Gastroesophageal sphincter (tissue), 4 donors: ENCODE data around the gene PNKD. TPM values are rescaled to one million over a fixed set of nuclear protein-coding genes. Genes with fewer than 3 reads are reported as not detected.

Experiments
- ATAC-seq: fragments of 150-250 bp; one replicate; pipeline ENCODE4 v1.9.1; 2016; ENCODE audit warnings: mild to moderate bottlenecking, moderate library complexity
- H3K27ac ChIP-seq, 4 donors: fragments of 200-600 bp; sonication (generic) in 3 of 4; 1 replicate in 3 of 4; 2 replicates in 1 of 4; pipeline ENCODE4 v1.5.1; 2016 to 2019
- H3K27me3 ChIP-seq: fragments of 200-600 bp; sonication (generic); one replicate; pipeline ENCODE4 v1.5.1; 2019
- H3K36me3 ChIP-seq, 2 donors: fragments of 200-600 bp; sonication (generic); one replicate each; pipeline ENCODE4 v1.5.1; 2019; ENCODE audit warnings: control low read depth in 1 of 2
- H3K4me1 ChIP-seq, 3 donors: fragments of 200-600 bp; sonication (generic); 1 replicate in 2 of 3; 2 replicates in 1 of 3; pipeline ENCODE4 v1.5.1; 2016 to 2019; ENCODE audit warnings: control low read depth in 2 of 3
- H3K4me3 ChIP-seq, 2 donors: fragments of 200-600 bp; sonication (generic); one replicate each; pipeline ENCODE4 v1.5.1; 2019; ENCODE audit warnings: mild to moderate bottlenecking in 1 of 2, moderate library complexity in 1 of 2
- H3K9me3 ChIP-seq, 3 donors: fragments of 200-600 bp; sonication (generic); one replicate each; pipeline ENCODE4 v1.5.1; 2017 to 2019; ENCODE audit warnings: control low read depth in 2 of 3
- CTCF ChIP-seq, 4 experiments: fragments of 200-600 bp in 2 of 4; fragments of 450-650 bp in 2 of 4; sonication (generic) in 1 of 4; IDR thresholded peaks; one replicate each; pipeline ENCODE4 v1.5.1; 2017 to 2019; ENCODE audit warnings: antibody characterized with exemption in 4 of 4, mild to moderate bottlenecking in 2 of 4, moderate library complexity in 2 of 4
- EP300 ChIP-seq: sonication (generic); formaldehyde crosslinking; IDR thresholded peaks from one replicate; pipeline ENCODE4 v1.6.1; 2017; ENCODE audit warnings: antibody characterized with exemption, mild to moderate bottlenecking
- POLR2A ChIP-seq, 2 donors: fragments of 450-650 bp; IDR thresholded peaks; one replicate each; pipeline ENCODE4 v1.6.1; 2017; ENCODE audit warnings: antibody characterized with exemption in 2 of 2, mild to moderate bottlenecking in 2 of 2, moderate library complexity in 1 of 2
- POLR2AphosphoS5 ChIP-seq: sonication (generic); formaldehyde crosslinking; IDR thresholded peaks from one replicate; pipeline ENCODE4 v1.6.1; 2017; ENCODE audit warnings: antibody characterized with exemption
- whole genome bisulfite sequencing, 2 donors: methylation state at CpG; one replicate each; pipeline ENCODE4 v1.1.5; 2018; ENCODE audit warnings: low coverage in 1 of 2; 5-methylcytosine and 5-hydroxymethylcytosine counted together
- total RNA-seq, 4 donors: library from RNA; depleted of rRNA; stranded (reverse); fragments of >200 nt; gene quantifications; one replicate each; pipeline ENCODE4 v1.1.0, GENCODE V29; 2016

Gene PNKD
- total RNA-seq, 4 donors from 2014 or later = 48.6 to 60.2 (median 56.9) TPM

- H3K9me3 ChIP-seq = no peaks in the 10 kb centered on the region
- no peaks in the 10 kb centered on the region for H3K27me3 ChIP-seq
- H3K36me3 ChIP-seq = no peaks in the 10 kb centered on the region
- H3K4me3 ChIP-seq = no peak overlapping the region
- ATAC-seq = no peak
- H3K27ac ChIP-seq = no peak overlapping the region
- TF ChIP-seq POLR2A (IDR thresholded peaks at IDR 0.05) = no peak
- TF ChIP-seq POLR2AphosphoS5 = no peak
- TF ChIP-seq CTCF (IDR thresholded peaks at IDR 0.05) = no peak
- TF ChIP-seq EP300 = no peak
- 74 to 100% methylated on average over 2 to 3 of the region's 4 CpGs for WGBS, 2 donors
- peaks cover 0 to 8% (median 0%) of the 10 kb centered on the region in 3 donors for H3K4me1 ChIP-seq
Measured at GRCh38 chr2:218360453-218360852, 90.1 kb downstream of the PNKD start.

- Histone ChIP-seq H3K9me3 (peaks cover 0 to 8% (median 0%) of the 10 kb centered on the region in 3 donors), H3K36me3 (no peaks in the 10 kb centered on the region), H3K27me3 (no peaks in the 10 kb centered on the region), H3K27ac (no peak overlapping the region), H3K4me3 (no peak overlapping the region), H3K4me1 (peaks cover 0 to 6% (median 0%) of the 10 kb centered on the region in 3 donors)
- WGBS, 2 donors = 75% methylated on average over 2 of the region's 8 CpGs; no CpG with 5 or more reads in 1 of the 2 donors
- TF ChIP-seq EP300 = no peak
- no peak for TF ChIP-seq CTCF (IDR thresholded peaks at IDR 0.05)
- TF ChIP-seq POLR2A (IDR thresholded peaks at IDR 0.05) = no peak
- no peak for TF ChIP-seq POLR2AphosphoS5
- no peak for ATAC-seq
Measured at GRCh38 chr2:218362606-218363005, 92.3 kb downstream of the PNKD start.

DNA sequence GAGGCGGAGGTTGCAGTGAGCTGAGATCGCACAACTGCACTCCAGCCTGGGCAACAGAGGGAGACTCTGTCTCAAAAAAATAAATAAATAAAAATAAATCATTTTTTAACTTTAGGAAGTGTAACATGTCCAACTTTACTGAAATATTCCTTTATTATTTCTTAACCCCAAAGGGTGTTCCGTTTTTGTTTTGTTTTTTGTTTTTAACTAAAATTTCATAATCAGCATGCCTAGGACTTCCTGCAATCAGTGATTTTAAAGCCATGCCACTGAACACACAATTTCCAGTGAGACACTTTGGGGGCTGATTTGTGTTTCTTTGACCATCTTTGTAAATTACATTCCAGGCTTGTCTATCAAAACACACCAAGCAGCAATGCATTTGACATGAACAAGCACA is 93.4 kb downstream of the PNKD start:
- Histone ChIP-seq H3K36me3 (no peaks in the 10 kb centered on the region), H3K9me3 (peaks cover 0 to 8% (median 0%) of the 10 kb centered on the region in 3 donors), H3K4me1 (peaks cover 0 to 16% (median 0%) of the 10 kb centered on the region in 3 donors), H3K4me3 (no peak overlapping the region), H3K27ac (no peak overlapping the region), H3K27me3 (no peaks in the 10 kb centered on the region)
- 81 to 83% methylated on average over 3 of the region's 3 CpGs for WGBS, 2 donors
- TF ChIP-seq POLR2A (IDR thresholded peaks at IDR 0.05) (no peak), CTCF (IDR thresholded peaks at IDR 0.05) (no peak), POLR2AphosphoS5 (no peak), EP300 (no peak)
- ATAC-seq = no peak

DNA sequence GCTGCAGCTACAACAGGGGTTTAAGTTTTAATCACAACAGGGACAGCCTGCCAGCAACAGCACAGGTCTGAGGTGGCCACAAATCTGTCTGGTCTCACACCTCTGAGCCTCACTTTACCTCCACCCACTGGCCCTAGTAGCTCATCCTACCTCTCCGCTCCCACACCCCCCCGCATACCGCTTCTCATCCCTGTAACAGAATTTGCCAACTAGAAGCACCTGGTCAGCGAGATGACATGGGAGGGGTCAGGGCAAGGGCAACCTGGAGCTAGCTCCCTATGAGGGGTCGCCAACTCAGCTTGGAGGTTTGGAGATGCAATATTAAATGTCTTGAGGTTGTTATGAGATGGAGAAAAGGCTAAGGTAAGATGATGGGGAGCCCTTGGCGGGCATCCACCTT is 93.9 kb downstream of the PNKD start:
- peaks cover 0 to 8% (median 0%) of the 10 kb centered on the region in 3 donors for H3K9me3 ChIP-seq
- peaks cover 0 to 20% (median 0%) of the 10 kb centered on the region in 3 donors for H3K4me1 ChIP-seq
- no peak overlapping the region for H3K4me3 ChIP-seq
- TF ChIP-seq POLR2AphosphoS5 = no peak
- TF ChIP-seq CTCF (IDR thresholded peaks at IDR 0.05) = no peak
- no peak for TF ChIP-seq EP300
- TF ChIP-seq POLR2A (IDR thresholded peaks at IDR 0.05) = no peak
- H3K27me3 ChIP-seq = no peaks in the 10 kb centered on the region
- ATAC-seq = no peak
- H3K27ac ChIP-seq = no peak overlapping the region
- 100% methylated on average over 1 to 2 of the region's 6 CpGs for WGBS, 2 donors
- H3K36me3 ChIP-seq = no peaks in the 10 kb centered on the region

DNA sequence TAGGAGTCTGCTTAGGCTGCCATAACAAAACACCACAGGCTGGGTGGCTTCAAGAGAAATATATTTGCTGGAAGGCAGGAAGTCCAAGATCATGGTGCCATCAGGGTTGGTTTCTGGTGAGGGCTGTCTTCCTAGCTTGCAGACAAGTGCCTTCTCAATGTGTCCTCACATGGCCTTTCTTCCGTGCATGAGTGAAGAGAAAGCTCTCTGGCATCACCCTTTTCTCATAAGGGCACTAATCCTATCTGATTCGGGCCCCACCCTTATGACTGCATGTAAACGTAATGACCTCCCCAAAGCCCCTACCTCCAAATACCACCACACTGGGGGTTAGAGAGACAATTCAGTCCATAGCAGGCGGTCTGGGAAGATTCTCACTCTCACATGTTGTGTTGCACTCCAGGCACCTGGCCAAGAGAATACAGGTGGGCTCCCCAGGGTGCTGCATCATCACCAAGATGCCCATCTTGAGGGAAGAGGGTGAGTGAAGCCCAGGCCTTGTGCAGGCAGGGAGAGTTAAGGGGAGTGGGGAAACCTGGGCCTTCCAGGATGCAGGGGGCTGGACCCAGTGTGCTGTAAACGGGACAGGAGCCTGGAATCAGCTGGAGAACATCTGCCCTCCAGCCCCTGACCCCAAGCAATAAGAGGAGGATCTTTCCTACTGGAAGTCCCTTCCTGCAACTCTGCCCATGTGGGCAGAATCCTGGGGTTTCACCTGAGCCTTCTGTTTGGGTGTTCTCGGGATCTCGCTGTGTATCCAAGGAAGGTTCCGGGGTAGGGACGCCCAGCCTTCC is 96.5 kb downstream of the PNKD start:
- TF ChIP-seq POLR2A (IDR thresholded peaks at IDR 0.05) = no peak
- no peak for TF ChIP-seq POLR2AphosphoS5
- no peak for TF ChIP-seq CTCF (IDR thresholded peaks at IDR 0.05)
- TF ChIP-seq EP300 = no peak
- Histone ChIP-seq H3K27ac (peak overlapping the region; percentile 84 to 91 (median 86)), H3K4me3 (peak overlapping the region in 1 of 2 donors; percentile 60), H3K4me1 (peaks cover 0 to 23% (median 0%) of the 10 kb centered on the region in 3 donors), H3K36me3 (no peaks in the 10 kb centered on the region), H3K9me3 (peaks cover 0 to 8% (median 0%) of the 10 kb centered on the region in 3 donors), H3K27me3 (no peaks in the 10 kb centered on the region)
- 86 to 100% methylated on average over 1 of the region's 9 CpGs for WGBS, 2 donors
- no peak for ATAC-seq
